ENCODE results near the gene NAGPA. TPM values are rescaled to one million over a fixed set of nuclear protein-coding genes. Genes with fewer than 3 reads are reported as not detected.

Gene NAGPA
- total RNA-seq, 1 donor, result 40.2 TPM

GRCh38 chr16:4980691-4981090, 53.0 kb downstream of the NAGPA start:
- no peak overlapping the region for H3K4me2 ChIP-seq (ENCODE audit: insufficient read depth, low read length)
- H3K79me2 ChIP-seq (ENCODE audit: insufficient read depth, low read length), result no peaks in the 10 kb centered on the region
- no peak overlapping the region for H2AFZ ChIP-seq (ENCODE audit: low read length)
- no peak overlapping the region for H3K4me3 ChIP-seq (ENCODE audit: insufficient read depth, low read length)
- H4K20me1 ChIP-seq (ENCODE audit: insufficient read depth, low read length), result no peaks in the 10 kb centered on the region
- H3K27ac ChIP-seq (ENCODE audit: low read depth, low read length), result no peak overlapping the region
- peaks cover 2% of the 10 kb centered on the region for H3K27me3 ChIP-seq (ENCODE audit: insufficient read depth, low read length)
- no peaks in the 10 kb centered on the region for H3K4me1 ChIP-seq (ENCODE audit: insufficient read depth, low read length)
- no peaks in the 10 kb centered on the region for H3K36me3 ChIP-seq (ENCODE audit: insufficient read depth, low read length)
- H3K9me3 ChIP-seq (ENCODE audit: low read depth, low read length), result no peaks in the 10 kb centered on the region
- no peak for DNase-seq (ENCODE audit: insufficient read length, low spot score, missing footprints)
- no peak for TF ChIP-seq CTCF (IDR thresholded peaks at IDR 0.05; ENCODE audit: extremely low read depth, low read depth, low read length)

- Histone ChIP-seq H3K9me3 (ENCODE audit: low read depth, low read length) (no peaks in the 10 kb centered on the region), H4K20me1 (ENCODE audit: insufficient read depth, low read length) (no peaks in the 10 kb centered on the region), H3K79me2 (ENCODE audit: insufficient read depth, low read length) (no peaks in the 10 kb centered on the region), H3K4me2 (ENCODE audit: insufficient read depth, low read length) (no peak overlapping the region), H3K4me1 (ENCODE audit: insufficient read depth, low read length) (no peaks in the 10 kb centered on the region), H3K36me3 (ENCODE audit: insufficient read depth, low read length) (no peaks in the 10 kb centered on the region), H3K4me3 (ENCODE audit: insufficient read depth, low read length) (no peak overlapping the region), H3K27me3 (ENCODE audit: insufficient read depth, low read length) (peaks cover 2% of the 10 kb centered on the region), H2AFZ (ENCODE audit: low read length) (no peak overlapping the region), H3K27ac (ENCODE audit: low read depth, low read length) (no peak overlapping the region)
- DNase-seq (ENCODE audit: insufficient read length, low spot score, missing footprints), result no peak
- TF ChIP-seq CTCF (IDR thresholded peaks at IDR 0.05; ENCODE audit: extremely low read depth, low read depth, low read length), result no peak
Measured at GRCh38 chr16:4979736-4980660, 53.7 kb downstream of the NAGPA start.

- Histone ChIP-seq H3K4me3 (ENCODE audit: insufficient read depth, low read length) (no peak overlapping the region), H2AFZ (ENCODE audit: low read length) (no peak overlapping the region), H3K27me3 (ENCODE audit: insufficient read depth, low read length) (peaks cover 2% of the 10 kb centered on the region), H3K79me2 (ENCODE audit: insufficient read depth, low read length) (no peaks in the 10 kb centered on the region), H3K36me3 (ENCODE audit: insufficient read depth, low read length) (no peaks in the 10 kb centered on the region), H3K27ac (ENCODE audit: low read depth, low read length) (no peak overlapping the region), H3K9me3 (ENCODE audit: low read depth, low read length) (no peaks in the 10 kb centered on the region), H3K4me1 (ENCODE audit: insufficient read depth, low read length) (no peaks in the 10 kb centered on the region), H3K4me2 (ENCODE audit: insufficient read depth, low read length) (no peak overlapping the region), H4K20me1 (ENCODE audit: insufficient read depth, low read length) (no peaks in the 10 kb centered on the region)
- no peak for DNase-seq (ENCODE audit: insufficient read length, low spot score, missing footprints)
- TF ChIP-seq CTCF (IDR thresholded peaks at IDR 0.05; ENCODE audit: extremely low read depth, low read depth, low read length), result no peak
Measured at GRCh38 chr16:4979164-4979563, 54.6 kb downstream of the NAGPA start.

- no peak overlapping the region for H3K27ac ChIP-seq (ENCODE audit: low read depth, low read length)
- DNase-seq (ENCODE audit: insufficient read length, low spot score, missing footprints), result no peak
- H3K4me2 ChIP-seq (ENCODE audit: insufficient read depth, low read length), result no peak overlapping the region
- H4K20me1 ChIP-seq (ENCODE audit: insufficient read depth, low read length), result no peaks in the 10 kb centered on the region
- H3K4me3 ChIP-seq (ENCODE audit: insufficient read depth, low read length), result no peak overlapping the region
- no peaks in the 10 kb centered on the region for H3K4me1 ChIP-seq (ENCODE audit: insufficient read depth, low read length)
- no peaks in the 10 kb centered on the region for H3K79me2 ChIP-seq (ENCODE audit: insufficient read depth, low read length)
- no peaks in the 10 kb centered on the region for H3K27me3 ChIP-seq (ENCODE audit: insufficient read depth, low read length)
- no peaks in the 10 kb centered on the region for H3K36me3 ChIP-seq (ENCODE audit: insufficient read depth, low read length)
- H2AFZ ChIP-seq (ENCODE audit: low read length), result no peak overlapping the region
- no peak for TF ChIP-seq CTCF (IDR thresholded peaks at IDR 0.05; ENCODE audit: extremely low read depth, low read depth, low read length)
- no peaks in the 10 kb centered on the region for H3K9me3 ChIP-seq (ENCODE audit: low read depth, low read length)
Measured at GRCh38 chr16:4976611-4977145, 57.1 kb downstream of the NAGPA start.
